ENCODE measurements around the gene VILL. TPM values are rescaled to one million over a fixed set of nuclear protein-coding genes. Genes with fewer than 3 reads are reported as not detected.

The VILL gene
- total RNA-seq, 1 donor from 2014 or later = 1.5 TPM

DNA sequence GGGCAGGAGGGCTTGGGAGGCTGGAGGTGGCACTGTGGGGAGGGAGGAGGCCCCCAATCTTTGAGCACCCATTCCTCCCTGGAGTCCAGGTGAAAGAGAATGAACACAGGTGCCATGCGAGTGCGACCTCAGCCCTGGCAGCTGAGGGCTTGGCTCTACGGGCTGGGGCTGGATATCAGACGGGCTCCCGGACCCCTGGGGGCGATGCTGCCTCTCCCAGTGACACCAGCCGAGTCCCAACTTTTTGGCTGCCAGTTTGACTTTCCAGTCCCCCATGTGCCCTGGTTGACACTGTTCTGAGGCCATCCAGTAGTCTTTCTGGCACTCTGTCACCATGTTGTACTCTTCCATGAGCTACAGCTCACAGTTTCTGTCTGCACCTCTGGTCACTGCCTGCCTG is 1.2 kb downstream of the VILL start:
- no peaks in the 10 kb centered on the region for H3K36me3 Mint-ChIP-seq (ENCODE audit: low read depth, unreplicated experiment)
- Histone ChIP-seq H2AFZ (ENCODE audit: low read depth, low read length) (no peak overlapping the region), H3K79me2 (ENCODE audit: insufficient read depth, low read length) (no peaks in the 10 kb centered on the region), H3K4me2 (ENCODE audit: low read length) (no peak overlapping the region), H3K36me3 (ENCODE audit: insufficient read depth, low read length) (no peaks in the 10 kb centered on the region), H3K4me1 (ENCODE audit: insufficient read depth, low read length) (peaks cover 6% of the 10 kb centered on the region), H3K27ac (ENCODE audit: low read depth, low read length) (no peak overlapping the region), H3K27me3 (ENCODE audit: insufficient read depth, low read length) (peaks cover 5% of the 10 kb centered on the region), H3K9ac (ENCODE audit: low read length) (no peak overlapping the region), H3K9me3 (ENCODE audit: insufficient read depth, low read depth, low read length) (no peaks in the 10 kb centered on the region), H3K4me3 (ENCODE audit: insufficient read depth, low read depth, low read length) (no peak overlapping the region), H4K20me1 (ENCODE audit: insufficient read depth, low read length) (no peaks in the 10 kb centered on the region)
- DNase-seq (ENCODE audit: low read depth) = no peak
- peaks cover 2% of the 10 kb centered on the region for H3K9me3 Mint-ChIP-seq (ENCODE audit: unreplicated experiment)
- H3K4me1 Mint-ChIP-seq (ENCODE audit: low read depth, unreplicated experiment) = peaks cover 1% of the 10 kb centered on the region
- peaks cover 44% of the 10 kb centered on the region for H3K27me3 Mint-ChIP-seq (ENCODE audit: low read depth, unreplicated experiment)
- no peak overlapping the region for H3K4me3 Mint-ChIP-seq (ENCODE audit: unreplicated experiment)
- H3K27ac Mint-ChIP-seq (ENCODE audit: unreplicated experiment) = no peak overlapping the region
- no peak for TF ChIP-seq EZH2 (IDR thresholded peaks at IDR 0.05; ENCODE audit: insufficient read depth, low read length)
- TF ChIP-seq, protein P1, sequence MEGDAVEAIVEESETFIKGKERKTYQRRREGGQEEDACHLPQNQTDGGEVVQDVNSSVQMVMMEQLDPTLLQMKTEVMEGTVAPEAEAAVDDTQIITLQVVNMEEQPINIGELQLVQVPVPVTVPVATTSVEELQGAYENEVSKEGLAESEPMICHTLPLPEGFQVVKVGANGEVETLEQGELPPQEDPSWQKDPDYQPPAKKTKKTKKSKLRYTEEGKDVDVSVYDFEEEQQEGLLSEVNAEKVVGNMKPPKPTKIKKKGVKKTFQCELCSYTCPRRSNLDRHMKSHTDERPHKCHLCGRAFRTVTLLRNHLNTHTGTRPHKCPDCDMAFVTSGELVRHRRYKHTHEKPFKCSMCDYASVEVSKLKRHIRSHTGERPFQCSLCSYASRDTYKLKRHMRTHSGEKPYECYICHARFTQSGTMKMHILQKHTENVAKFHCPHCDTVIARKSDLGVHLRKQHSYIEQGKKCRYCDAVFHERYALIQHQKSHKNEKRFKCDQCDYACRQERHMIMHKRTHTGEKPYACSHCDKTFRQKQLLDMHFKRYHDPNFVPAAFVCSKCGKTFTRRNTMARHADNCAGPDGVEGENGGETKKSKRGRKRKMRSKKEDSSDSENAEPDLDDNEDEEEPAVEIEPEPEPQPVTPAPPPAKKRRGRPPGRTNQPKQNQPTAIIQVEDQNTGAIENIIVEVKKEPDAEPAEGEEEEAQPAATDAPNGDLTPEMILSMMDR (IDR thresholded peaks at IDR 0.05; ENCODE audit: insufficient read depth, low read depth, low read length) = no peak
- no peak for FAIRE-seq

DNA sequence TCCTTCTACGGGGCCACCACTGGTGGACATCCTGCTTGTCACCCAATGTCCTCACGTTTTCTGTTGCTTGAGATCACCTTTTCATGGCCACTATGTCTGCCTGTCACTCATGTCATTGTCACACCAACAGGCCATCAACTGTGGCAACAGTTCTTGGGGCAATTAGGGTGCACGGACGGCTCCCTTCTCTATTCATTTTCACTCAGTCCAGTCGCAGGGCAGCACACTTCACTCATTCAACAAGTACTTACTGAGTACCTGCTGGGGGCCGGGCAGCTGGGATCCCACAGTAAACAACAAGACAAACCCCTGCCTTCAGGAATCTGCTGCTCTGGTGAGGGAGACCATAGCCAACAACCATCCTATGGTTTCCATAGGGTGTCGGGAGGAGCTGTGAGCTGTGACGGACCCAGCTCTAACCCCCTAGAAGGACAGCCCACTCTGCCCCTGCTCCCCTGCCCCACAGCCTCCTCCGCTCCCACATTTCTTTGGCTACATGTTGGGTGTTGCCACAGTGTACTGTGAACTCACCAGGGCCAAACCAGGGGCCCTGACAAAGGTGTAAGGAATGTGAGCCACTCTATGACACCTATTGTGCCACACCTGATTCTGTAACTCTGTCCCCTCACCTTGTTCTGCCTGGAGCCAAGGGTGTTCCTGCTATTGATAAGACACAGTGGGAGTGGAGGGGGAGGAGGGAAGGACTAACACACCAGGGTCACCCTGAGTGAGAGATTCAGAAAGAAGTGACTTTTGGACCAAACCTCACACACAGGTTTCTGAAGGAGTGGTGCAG is 1.9 kb downstream of the VILL start:
- H3K27ac Mint-ChIP-seq (ENCODE audit: unreplicated experiment) = no peak overlapping the region
- peaks cover 6% of the 10 kb centered on the region for H3K4me1 ChIP-seq (ENCODE audit: insufficient read depth, low read length)
- no peak for DNase-seq (ENCODE audit: low read depth)
- H4K20me1 ChIP-seq (ENCODE audit: insufficient read depth, low read length) = no peaks in the 10 kb centered on the region
- peaks cover 2% of the 10 kb centered on the region for H3K9me3 Mint-ChIP-seq (ENCODE audit: unreplicated experiment)
- H3K36me3 Mint-ChIP-seq (ENCODE audit: low read depth, unreplicated experiment) = no peaks in the 10 kb centered on the region
- H3K79me2 ChIP-seq (ENCODE audit: insufficient read depth, low read length) = no peaks in the 10 kb centered on the region
- no peak overlapping the region for H3K4me3 ChIP-seq (ENCODE audit: insufficient read depth, low read depth, low read length)
- no peak overlapping the region for H3K27ac ChIP-seq (ENCODE audit: low read depth, low read length)
- H3K27me3 Mint-ChIP-seq (ENCODE audit: low read depth, unreplicated experiment) = peaks cover 44% of the 10 kb centered on the region
- no peak overlapping the region for H3K4me3 Mint-ChIP-seq (ENCODE audit: unreplicated experiment)
- peaks cover 5% of the 10 kb centered on the region for H3K27me3 ChIP-seq (ENCODE audit: insufficient read depth, low read length)
- TF ChIP-seq, protein P1 (IDR thresholded peaks at IDR 0.05; ENCODE audit: insufficient read depth, low read depth, low read length) = no peak
- TF ChIP-seq EZH2 (IDR thresholded peaks at IDR 0.05; ENCODE audit: insufficient read depth, low read length) = no peak
- no peak overlapping the region for H3K4me2 ChIP-seq (ENCODE audit: low read length)
- no peak overlapping the region for H2AFZ ChIP-seq (ENCODE audit: low read depth, low read length)
- H3K9ac ChIP-seq (ENCODE audit: low read length) = no peak overlapping the region
- H3K36me3 ChIP-seq (ENCODE audit: insufficient read depth, low read length) = no peaks in the 10 kb centered on the region
- peaks cover 1% of the 10 kb centered on the region for H3K4me1 Mint-ChIP-seq (ENCODE audit: low read depth, unreplicated experiment)
- FAIRE-seq = no peak
- H3K9me3 ChIP-seq (ENCODE audit: insufficient read depth, low read depth, low read length) = no peaks in the 10 kb centered on the region

DNA sequence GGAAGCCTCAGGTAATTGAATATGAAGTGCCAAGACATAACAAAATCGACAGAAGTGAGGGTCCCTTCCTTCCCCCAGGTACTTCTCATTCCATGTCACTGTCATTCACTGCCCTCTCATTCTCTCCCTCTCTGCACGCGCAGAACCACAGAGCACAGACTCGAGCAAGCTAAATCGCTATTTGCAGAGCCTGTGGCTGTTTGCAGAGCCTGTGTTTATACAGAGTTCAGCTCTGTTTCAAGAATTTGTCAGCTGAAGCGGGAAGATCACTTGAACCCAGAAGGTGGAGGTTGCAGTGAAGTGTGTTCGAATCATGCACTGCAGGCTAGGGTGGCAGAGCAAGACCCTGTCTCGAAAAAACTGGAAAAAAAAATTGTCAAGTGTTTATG is 2.5 kb downstream of the VILL start:
- no peak overlapping the region for H2AFZ ChIP-seq (ENCODE audit: low read depth, low read length)
- no peak overlapping the region for H3K4me2 ChIP-seq (ENCODE audit: low read length)
- Mint-ChIP-seq H3K4me3 (ENCODE audit: unreplicated experiment) (no peak overlapping the region), H3K27ac (ENCODE audit: unreplicated experiment) (no peak overlapping the region), H3K36me3 (ENCODE audit: low read depth, unreplicated experiment) (no peaks in the 10 kb centered on the region), H3K9me3 (ENCODE audit: unreplicated experiment) (peaks cover 2% of the 10 kb centered on the region), H3K27me3 (ENCODE audit: low read depth, unreplicated experiment) (peaks cover 44% of the 10 kb centered on the region), H3K4me1 (ENCODE audit: low read depth, unreplicated experiment) (peaks cover 1% of the 10 kb centered on the region)
- no peaks in the 10 kb centered on the region for H3K79me2 ChIP-seq (ENCODE audit: insufficient read depth, low read length)
- peaks cover 6% of the 10 kb centered on the region for H3K4me1 ChIP-seq (ENCODE audit: insufficient read depth, low read length)
- H3K9me3 ChIP-seq (ENCODE audit: insufficient read depth, low read depth, low read length) = no peaks in the 10 kb centered on the region
- H3K36me3 ChIP-seq (ENCODE audit: insufficient read depth, low read length) = no peaks in the 10 kb centered on the region
- FAIRE-seq (no peak), DNase-seq (ENCODE audit: low read depth) (no peak)
- TF ChIP-seq EZH2 (IDR thresholded peaks at IDR 0.05; ENCODE audit: insufficient read depth, low read length) = no peak
- H3K27ac ChIP-seq (ENCODE audit: low read depth, low read length) = no peak overlapping the region
- H3K27me3 ChIP-seq (ENCODE audit: insufficient read depth, low read length) = peaks cover 5% of the 10 kb centered on the region
- H3K9ac ChIP-seq (ENCODE audit: low read length) = no peak overlapping the region
- H3K4me3 ChIP-seq (ENCODE audit: insufficient read depth, low read depth, low read length) = no peak overlapping the region
- H4K20me1 ChIP-seq (ENCODE audit: insufficient read depth, low read length) = no peaks in the 10 kb centered on the region

Data from astrocyte (in vitro differentiated cells and primary cell).